Ishikawa (cell line): ENCODE measurements around the gene RRP1.

Experiments used
- CREB1 ChIP-seq: IDR thresholded peaks from 2 replicates; pipeline ENCODE4 v1.6.1; 2012; ENCODE audit warnings: low read depth
- MAX ChIP-seq: IDR thresholded peaks from 2 replicates; pipeline ENCODE4 v1.6.1; 2012
- USF1 ChIP-seq: IDR thresholded peaks from 2 replicates; pipeline ENCODE4 v1.6.1; 2012

GRCh38 chr21:43760391-43760958 is 28.9 kb upstream of the RRP1 start:
- TF ChIP-seq MAX (no peak), CREB1 (no peak), USF1 (no peak)
